IPS-15b (cell line): ENCODE data around the gene RPL19.

Source experiments
- H3K27me3 ChIP-seq: one replicate; pipeline ENCODE4 v1.6.1; 2013; ENCODE audit warnings: low read length; ENCODE audit not compliant: control insufficient read depth, insufficient read depth
- H3K36me3 ChIP-seq: one replicate; pipeline ENCODE4 v1.6.1; 2013; ENCODE audit warnings: low read length; ENCODE audit not compliant: control insufficient read depth, insufficient read depth
- H3K4me1 ChIP-seq: one replicate; pipeline ENCODE4 v1.6.1; 2013; ENCODE audit warnings: mild to moderate bottlenecking, low read length; ENCODE audit not compliant: control insufficient read depth, insufficient read depth
- H3K4me3 ChIP-seq: one replicate; pipeline ENCODE4 v1.5.1; 2013; ENCODE audit warnings: low read depth, low read length
- H3K9ac ChIP-seq: one replicate; pipeline ENCODE4 v1.6.1; 2013; ENCODE audit warnings: low read depth, mild to moderate bottlenecking, low read length
- H3K9me3 ChIP-seq: one replicate; pipeline ENCODE4 v1.6.1; 2013; ENCODE audit warnings: mild to moderate bottlenecking, low read length; ENCODE audit not compliant: control insufficient read depth, insufficient read depth

RPL19 gene

GRCh38 chr17:39200070-39200879 lies at the start of gene RPL19:
TSS of gene RPL19 (plus strand) at chr17:39200283. CDS start at chr17:39200345, 62 bp downstream.
- H3K4me3 ChIP-seq = peak within 1 kb of the TSS; percentile 83
- peaks cover 13% of the 10 kb centered on the region for H3K4me1 ChIP-seq
- H3K27me3 ChIP-seq = no peaks in the 10 kb centered on the region
- H3K36me3 ChIP-seq = peaks cover 37% of the 10 kb centered on the region
- H3K9me3 ChIP-seq = no peaks in the 10 kb centered on the region
- H3K9ac ChIP-seq = peak within 1 kb of the TSS; percentile 100

DNA sequence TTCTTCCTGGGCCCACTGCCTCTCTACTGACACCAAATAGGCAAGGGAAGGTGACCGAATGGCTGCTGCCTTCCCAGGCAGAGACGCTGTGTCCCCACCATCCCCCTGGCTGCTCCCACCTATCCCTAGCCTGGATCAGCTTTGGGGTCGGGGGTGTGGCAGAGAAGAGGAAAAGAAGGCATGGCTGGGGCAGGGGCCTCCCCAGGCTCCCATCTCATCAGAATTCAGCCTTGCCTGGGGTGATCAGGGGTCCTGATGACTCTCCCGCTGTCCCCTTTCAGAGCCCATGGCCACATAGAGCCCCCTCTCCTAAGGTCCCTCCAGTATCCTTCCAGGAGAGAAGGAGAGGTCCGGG lies 49.3 kb upstream of the RPL19 start:
- Histone ChIP-seq H3K9me3 (no peaks in the 10 kb centered on the region), H3K36me3 (no peaks in the 10 kb centered on the region), H3K9ac (no peak overlapping the region), H3K4me3 (peak overlapping the region; percentile 60), H3K4me1 (peaks cover 3% of the 10 kb centered on the region), H3K27me3 (peaks cover 26% of the 10 kb centered on the region)

- peaks cover 26% of the 10 kb centered on the region for H3K27me3 ChIP-seq
- peaks cover 3% of the 10 kb centered on the region for H3K4me1 ChIP-seq
- H3K9ac ChIP-seq = no peak within 1 kb of the TSS
- no peaks in the 10 kb centered on the region for H3K36me3 ChIP-seq
- H3K9me3 ChIP-seq = no peaks in the 10 kb centered on the region
- peak within 1 kb of the TSS; percentile 98 for H3K4me3 ChIP-seq
These were observed 48.7 kb upstream of the RPL19 start, which contains the start of gene PLXDC1 for GRCh38 chr17:39151150-39151942. TSS of gene PLXDC1 (minus strand) at chr17:39151637. CDS start at chr17:39151437, 200 bp downstream.

- Histone ChIP-seq H3K9ac (no peak overlapping the region), H3K9me3 (no peaks in the 10 kb centered on the region), H3K4me1 (peaks cover 3% of the 10 kb centered on the region), H3K36me3 (no peaks in the 10 kb centered on the region), H3K4me3 (peak overlapping the region; percentile 98), H3K27me3 (peaks cover 26% of the 10 kb centered on the region)
These were observed 47.9 kb upstream of the RPL19 start for GRCh38 chr17:39151943-39152818.

DNA sequence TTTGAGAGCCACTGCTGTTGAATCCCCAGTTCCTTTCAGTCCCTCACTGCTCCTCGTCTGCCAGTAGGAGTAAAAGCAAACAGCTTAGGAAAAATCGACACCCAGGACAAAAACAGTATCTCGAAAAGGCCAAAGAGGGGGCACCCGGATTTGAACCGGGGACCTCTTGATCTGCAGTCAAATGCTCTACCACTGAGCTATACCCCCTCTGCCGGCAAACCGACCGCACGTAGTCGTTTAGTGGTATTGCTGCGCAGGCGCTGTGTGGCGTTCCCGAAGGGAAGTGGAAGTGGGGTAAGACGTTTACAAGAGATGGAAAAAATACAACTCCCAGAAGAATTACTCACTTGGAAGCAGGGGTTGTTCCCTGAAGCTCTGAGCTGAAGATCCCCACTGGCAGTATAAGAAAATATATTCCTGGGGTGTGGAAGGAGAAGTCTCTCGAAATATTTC lies 46.5 kb upstream of the RPL19 start:
- Histone ChIP-seq H3K4me3 (peak overlapping the region; percentile 98), H3K9ac (peak overlapping the region; percentile 83), H3K4me1 (peaks cover 3% of the 10 kb centered on the region), H3K27me3 (peaks cover 26% of the 10 kb centered on the region), H3K9me3 (no peaks in the 10 kb centered on the region), H3K36me3 (no peaks in the 10 kb centered on the region)

DNA sequence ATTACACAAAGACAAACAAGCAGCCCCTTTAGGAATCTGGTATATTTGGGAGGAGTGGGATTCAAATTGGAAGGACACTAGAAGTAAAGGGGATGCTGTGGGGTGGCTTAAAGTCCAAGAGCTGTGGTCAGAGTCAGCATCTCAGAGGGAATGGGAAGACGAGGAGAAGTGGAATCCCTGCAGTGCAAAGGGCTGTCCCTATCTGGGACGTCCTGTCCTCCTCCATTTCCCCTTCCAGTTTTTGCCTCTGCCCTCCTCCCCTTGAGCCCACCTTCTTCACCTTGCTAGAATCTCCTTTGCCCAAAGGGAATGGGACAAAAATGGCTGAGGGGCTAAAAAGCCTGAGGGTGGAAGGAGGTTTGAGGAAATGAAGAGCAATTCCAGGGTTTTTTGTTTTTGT lies 44.4 kb upstream of the RPL19 start:
- H3K4me1 ChIP-seq = peaks cover 2% of the 10 kb centered on the region
- H3K4me3 ChIP-seq = no peak overlapping the region
- no peak overlapping the region for H3K9ac ChIP-seq

GRCh38 chr17:39156491-39156890 lies 43.6 kb upstream of the RPL19 start:
- H3K27me3 ChIP-seq = peaks cover 4% of the 10 kb centered on the region
- H3K36me3 ChIP-seq = no peaks in the 10 kb centered on the region
- no peak overlapping the region for H3K4me3 ChIP-seq
- no peaks in the 10 kb centered on the region for H3K4me1 ChIP-seq
- no peaks in the 10 kb centered on the region for H3K9me3 ChIP-seq
- H3K9ac ChIP-seq = no peak overlapping the region

More for the DNA sequence above, 44.4 kb upstream of the RPL19 start:
- Histone ChIP-seq H3K27me3 (peaks cover 9% of the 10 kb centered on the region), H3K9me3 (no peaks in the 10 kb centered on the region), H3K36me3 (no peaks in the 10 kb centered on the region)

DNA sequence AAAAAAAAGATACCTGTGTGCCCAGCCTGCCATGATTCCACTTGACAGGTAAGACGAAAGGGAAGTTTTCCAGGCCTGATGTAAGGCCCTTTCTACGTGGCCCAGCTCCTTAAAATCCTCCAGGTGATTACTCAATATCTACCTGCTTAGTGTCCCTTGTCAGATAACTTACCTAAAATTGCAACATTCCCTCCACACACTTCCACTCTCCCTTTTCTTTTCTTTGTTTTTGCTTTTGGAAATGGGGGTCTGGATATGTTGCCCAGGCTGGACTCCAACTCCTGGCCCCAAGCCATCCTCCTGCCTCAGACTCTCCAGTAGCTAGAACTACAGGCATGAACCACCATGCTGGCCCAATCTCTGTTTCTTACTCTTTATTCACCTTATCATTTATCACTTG lies 41.5 kb upstream of the RPL19 start:
- Histone ChIP-seq H3K27me3 (no peaks in the 10 kb centered on the region), H3K36me3 (no peaks in the 10 kb centered on the region), H3K9ac (no peak overlapping the region), H3K9me3 (no peaks in the 10 kb centered on the region), H3K4me3 (no peak overlapping the region), H3K4me1 (no peaks in the 10 kb centered on the region)

DNA sequence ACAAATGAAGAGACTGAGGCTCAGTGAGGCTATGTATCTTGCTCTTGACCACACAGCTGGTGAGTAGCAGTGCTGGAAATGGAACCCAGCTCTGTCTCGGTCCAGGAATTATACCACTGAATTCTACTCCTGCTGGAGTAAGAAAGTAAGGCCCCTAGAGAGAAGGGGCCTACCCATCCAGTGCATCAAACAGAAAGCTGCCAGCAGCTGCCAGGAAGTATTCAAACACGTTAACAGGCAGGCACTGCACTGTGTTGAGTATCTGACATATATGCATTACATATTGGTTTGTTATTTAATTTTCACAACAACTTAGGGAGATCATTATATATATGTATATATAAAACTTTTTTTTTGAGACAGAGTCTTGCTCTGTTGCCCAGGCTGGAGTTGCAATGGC lies 38.1 kb upstream of the RPL19 start:
- Histone ChIP-seq H3K27me3 (peaks cover 21% of the 10 kb centered on the region), H3K9ac (no peak overlapping the region), H3K36me3 (no peaks in the 10 kb centered on the region), H3K9me3 (no peaks in the 10 kb centered on the region), H3K4me1 (peaks cover 3% of the 10 kb centered on the region), H3K4me3 (no peak overlapping the region)

- peaks cover 26% of the 10 kb centered on the region for H3K27me3 ChIP-seq
- no peaks in the 10 kb centered on the region for H3K9me3 ChIP-seq
- H3K4me1 ChIP-seq = peaks cover 7% of the 10 kb centered on the region
- no peaks in the 10 kb centered on the region for H3K36me3 ChIP-seq
- peak overlapping the region; percentile 91 for H3K4me3 ChIP-seq
- peak overlapping the region; percentile 70 for H3K9ac ChIP-seq
These were observed 35.4 kb upstream of the RPL19 start for GRCh38 chr17:39164675-39165143.

GRCh38 chr17:39165178-39165840 lies 34.8 kb upstream of the RPL19 start:
- H3K27me3 ChIP-seq = peaks cover 28% of the 10 kb centered on the region
- H3K9me3 ChIP-seq = no peaks in the 10 kb centered on the region
- H3K4me1 ChIP-seq = peaks cover 7% of the 10 kb centered on the region
- H3K4me3 ChIP-seq = peak overlapping the region; percentile 91
- H3K36me3 ChIP-seq = no peaks in the 10 kb centered on the region
- peak overlapping the region; percentile 70 for H3K9ac ChIP-seq
